Activated naive CD4-positive, alpha-beta T cell treated with anti-CD3 and anti-CD28 coated beads for 36 hours (primary cell): ENCODE data around the gene LCN12. TPM values are rescaled to one million over a fixed set of nuclear protein-coding genes. Genes with fewer than 3 reads are reported as not detected.

Experiments used
- CTCF ChIA-PET: fragments of 350-600 bp; sonication (Branson Sonifier 250); formaldehyde crosslinking; loops from one replicate; lab custom pipeline; 2021; ENCODE audit warnings: antibody characterized with exemption; lab: Charles Lee
- DNase-seq: peaks from one replicate; pipeline ENCODE4 v3.0.0-alpha.2; 2020
- H3K27ac Mint-ChIP-seq: one replicate; pipeline ENCODE4 v1.8.0; 2021; ENCODE audit warnings: mild to moderate bottlenecking, mixed read lengths
- H3K27me3 Mint-ChIP-seq: one replicate; pipeline ENCODE4 v1.8.0; 2021; ENCODE audit warnings: low read depth, mixed read lengths
- H3K36me3 Mint-ChIP-seq: one replicate; pipeline ENCODE4 v1.8.0; 2021; ENCODE audit warnings: low read depth, mixed read lengths
- H3K4me1 Mint-ChIP-seq: one replicate; pipeline ENCODE4 v1.8.0; 2021; ENCODE audit warnings: low read depth, mixed read lengths
- H3K4me3 Mint-ChIP-seq: one replicate; pipeline ENCODE4 v1.8.0; 2021; ENCODE audit warnings: mild to moderate bottlenecking, moderate library complexity, mixed read lengths
- H3K9me3 Mint-ChIP-seq: one replicate; pipeline ENCODE4 v1.8.0; 2021; ENCODE audit warnings: mixed read lengths
- intact Hi-C: fragments of 100-400 bp; cut with micrococcal nuclease; formaldehyde crosslinking; loops from one replicate; pipeline ENCODE4 v1.15.1; 2023
- total RNA-seq, 2 experiments: library from RNA; stranded (reverse); gene quantifications; one replicate each; pipeline ENCODE4 v1.2.3, GENCODE V29; 2021

The LCN12 gene
- total RNA-seq, 2 experiments from 2014 or later, result 1.1 to 1.9 TPM

DNA sequence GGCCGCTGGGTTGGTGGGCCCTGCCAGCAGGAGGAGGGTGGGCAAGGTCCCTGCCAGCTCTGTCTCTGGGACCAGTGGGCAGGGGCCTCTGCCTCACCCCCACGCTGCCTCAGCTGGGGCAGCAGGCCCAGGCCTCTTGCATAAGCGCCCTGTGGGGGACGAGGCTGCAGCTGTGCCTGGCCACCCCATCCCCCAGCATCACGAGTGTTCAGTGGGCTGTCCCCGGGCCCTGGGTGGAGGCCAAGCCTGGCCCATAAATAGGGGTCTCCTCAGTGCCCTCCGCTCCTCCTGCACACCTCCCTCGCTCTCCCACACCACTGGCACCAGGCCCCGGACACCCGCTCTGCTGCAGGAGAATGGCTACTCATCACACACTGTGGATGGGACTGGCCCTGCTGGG, 25.1 kb downstream of the LCN12 start, which contains the start of gene PTGDS:
PTGDS (plus strand) TSS at position 282 of the 400 bp plus-strand sequence; CDS start at position 357, 75 bp downstream.
- peaks cover 14% of the 10 kb centered on the region for H3K4me1 Mint-ChIP-seq
- intact Hi-C loops, result no loop called here
- no peak for DNase-seq
- no peaks in the 10 kb centered on the region for H3K36me3 Mint-ChIP-seq
- H3K27me3 Mint-ChIP-seq, result peaks cover 3% of the 10 kb centered on the region
- CTCF ChIA-PET, result no interaction called here
- H3K4me3 Mint-ChIP-seq, result no peak within 1 kb of the TSS
- no peak within 1 kb of the TSS for H3K27ac Mint-ChIP-seq
- no peaks in the 10 kb centered on the region for H3K9me3 Mint-ChIP-seq

DNA sequence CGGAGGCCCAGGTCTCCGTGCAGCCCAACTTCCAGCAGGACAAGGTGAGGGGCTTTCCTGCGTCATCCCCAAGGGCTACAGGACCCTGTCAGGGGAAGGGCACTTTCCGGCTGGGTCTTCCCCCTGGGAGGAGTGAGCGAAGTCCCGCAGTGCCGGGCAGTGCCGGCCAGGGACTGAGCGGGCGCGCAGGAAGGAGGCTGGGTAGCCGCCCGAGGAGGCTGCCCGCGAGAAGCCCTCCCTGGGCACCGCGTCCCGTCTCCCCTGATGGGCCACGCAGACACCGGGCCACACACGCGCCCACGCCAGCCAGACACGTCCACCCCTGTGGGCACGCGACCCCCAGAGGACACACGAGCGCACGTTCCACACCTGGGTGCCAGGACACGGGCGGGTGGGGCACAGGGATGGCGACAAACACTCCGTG, 25.6 kb downstream of the LCN12 start:
- CTCF ChIA-PET, result interaction anchor here (1.1 kb wide), 1 partner anchor 57 kb away, joined by 4 read pairs; no protein-coding TSS in a partner anchor
- peaks cover 3% of the 10 kb centered on the region for H3K27me3 Mint-ChIP-seq
- H3K9me3 Mint-ChIP-seq, result no peaks in the 10 kb centered on the region
- H3K36me3 Mint-ChIP-seq, result no peaks in the 10 kb centered on the region
- peaks cover 14% of the 10 kb centered on the region for H3K4me1 Mint-ChIP-seq
- DNase-seq, result no peak
- intact Hi-C loops, result no loop called here
- H3K4me3 Mint-ChIP-seq, result no peak overlapping the region
- H3K27ac Mint-ChIP-seq, result no peak overlapping the region

DNA sequence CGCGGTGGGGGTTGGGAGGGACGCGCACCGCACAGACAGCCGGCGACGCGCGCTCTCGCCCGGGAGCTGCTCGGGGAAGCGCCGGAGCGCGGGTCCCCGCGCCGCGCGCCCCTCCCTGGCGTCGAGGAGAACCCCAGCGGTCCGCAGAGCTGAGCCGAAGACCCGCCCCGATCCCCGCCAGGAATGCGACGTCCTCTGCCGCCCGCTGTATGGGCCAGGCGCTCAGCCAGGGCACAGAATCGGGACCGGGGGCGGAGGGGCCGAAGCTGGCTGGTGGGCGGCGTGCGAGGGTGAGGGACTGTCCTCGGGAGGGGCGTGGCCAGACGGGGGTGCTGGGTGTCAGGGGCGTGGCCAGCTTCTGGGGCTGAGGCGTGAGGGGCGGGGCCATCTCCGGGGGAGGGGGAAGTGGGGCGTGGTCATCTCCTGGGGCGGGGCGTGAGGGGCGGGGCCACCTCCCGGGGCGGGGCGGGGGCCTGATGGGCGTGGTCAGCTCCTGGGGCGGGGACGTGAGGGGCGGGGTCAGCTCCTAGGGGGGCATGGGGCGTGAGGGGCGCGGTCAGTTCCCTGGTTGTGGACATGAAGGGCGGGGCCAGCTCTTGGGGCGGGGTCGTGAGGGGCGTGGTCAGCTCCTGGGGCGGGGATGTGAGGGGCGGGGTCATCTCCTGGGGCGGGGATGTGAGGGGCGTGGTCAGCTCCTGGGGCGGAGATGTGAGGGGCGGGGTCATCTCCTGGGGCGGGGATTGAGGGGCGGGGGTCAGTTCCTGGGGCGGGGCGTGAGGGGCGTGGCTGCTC, 26.2 kb downstream of the LCN12 start:
- peak; percentile 66 for DNase-seq
- Mint-ChIP-seq H3K9me3 (no peaks in the 10 kb centered on the region), H3K27me3 (peaks cover 7% of the 10 kb centered on the region), H3K4me1 (peaks cover 14% of the 10 kb centered on the region), H3K4me3 (no peak overlapping the region), H3K36me3 (no peaks in the 10 kb centered on the region), H3K27ac (no peak overlapping the region)
- intact Hi-C loops, result no loop called here
- CTCF ChIA-PET, result interaction anchor here (0.6 to 1.1 kb wide), 2 partner anchors 10 to 57 kb away, joined by 3 to 4 read pairs; no protein-coding TSS in a partner anchor

DNA sequence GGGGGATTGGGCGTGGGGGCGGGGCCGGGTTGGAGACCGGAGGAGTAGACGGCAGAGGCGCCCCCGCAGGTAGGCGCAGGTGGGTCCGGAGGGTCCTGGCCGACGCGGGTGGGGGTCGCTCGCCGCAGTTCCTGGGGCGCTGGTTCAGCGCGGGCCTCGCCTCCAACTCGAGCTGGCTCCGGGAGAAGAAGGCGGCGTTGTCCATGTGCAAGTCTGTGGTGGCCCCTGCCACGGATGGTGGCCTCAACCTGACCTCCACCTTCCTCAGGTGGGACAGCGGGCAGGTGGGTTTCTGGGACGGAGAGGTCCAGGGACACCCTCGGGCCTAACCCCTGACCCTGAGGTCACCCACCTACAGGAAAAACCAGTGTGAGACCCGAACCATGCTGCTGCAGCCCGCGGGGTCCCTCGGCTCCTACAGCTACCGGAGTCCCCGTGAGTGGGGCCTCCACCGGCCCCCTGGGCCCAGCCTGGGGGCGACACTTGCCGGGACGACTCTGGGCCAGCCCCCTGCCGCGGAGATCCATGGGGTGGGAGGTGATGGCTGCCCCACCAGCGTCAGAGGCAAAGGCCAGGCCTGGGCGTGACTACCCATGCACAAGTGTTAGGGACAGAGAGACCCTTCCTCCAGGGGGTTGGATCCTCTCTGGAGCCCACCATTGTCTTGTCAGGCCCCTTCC, 26.9 kb downstream of the LCN12 start:
- intact Hi-C loops, result no loop called here
- H3K36me3 Mint-ChIP-seq, result no peaks in the 10 kb centered on the region

DNA sequence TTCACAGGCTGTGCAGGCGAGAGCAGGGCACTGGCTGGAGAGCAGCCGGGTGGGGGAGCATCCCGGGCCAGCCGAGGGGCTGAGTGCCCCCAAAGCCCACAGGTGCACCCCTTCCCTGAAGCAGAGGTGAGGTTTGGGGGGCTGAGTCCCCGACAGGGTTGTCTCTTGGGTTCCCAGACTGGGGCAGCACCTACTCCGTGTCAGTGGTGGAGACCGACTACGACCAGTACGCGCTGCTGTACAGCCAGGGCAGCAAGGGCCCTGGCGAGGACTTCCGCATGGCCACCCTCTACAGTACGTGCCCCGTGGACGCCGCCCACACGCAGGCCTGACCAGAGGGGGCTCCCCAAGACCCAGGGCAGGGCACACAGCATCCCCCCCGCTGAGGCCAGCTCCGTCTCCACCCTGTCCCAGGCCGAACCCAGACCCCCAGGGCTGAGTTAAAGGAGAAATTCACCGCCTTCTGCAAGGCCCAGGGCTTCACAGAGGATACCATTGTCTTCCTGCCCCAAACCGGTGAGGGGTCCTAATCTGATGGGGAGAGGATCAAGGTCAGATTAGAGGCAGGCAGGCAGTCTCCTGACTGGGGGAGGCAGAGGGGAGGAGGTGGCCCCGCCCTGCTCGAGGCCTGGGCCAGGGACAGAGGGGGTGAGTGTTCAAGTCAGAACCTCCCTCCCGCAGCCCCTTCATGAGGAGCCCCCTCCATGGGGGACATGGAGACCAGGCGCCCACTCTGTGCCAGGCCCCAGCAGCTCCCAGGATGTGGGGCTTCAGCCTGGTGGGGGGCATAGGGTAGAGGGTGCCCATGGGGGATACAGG, 27.9 kb downstream of the LCN12 start:
- Mint-ChIP-seq H3K4me3 (no peak overlapping the region), H3K4me1 (peaks cover 13% of the 10 kb centered on the region), H3K36me3 (no peaks in the 10 kb centered on the region), H3K27me3 (peaks cover 15% of the 10 kb centered on the region), H3K9me3 (no peaks in the 10 kb centered on the region), H3K27ac (no peak overlapping the region)
- intact Hi-C loops, result no loop called here
- DNase-seq, result no peak
- CTCF ChIA-PET, result interaction anchor here (1.3 kb wide), 1 partner anchor 49 kb away, joined by 3 read pairs; no protein-coding TSS in a partner anchor

More for the DNA sequence above, 26.9 kb downstream of the LCN12 start:
- Mint-ChIP-seq H3K27ac (no peak overlapping the region), H3K4me3 (no peak overlapping the region), H3K27me3 (peaks cover 12% of the 10 kb centered on the region), H3K9me3 (no peaks in the 10 kb centered on the region), H3K4me1 (peaks cover 14% of the 10 kb centered on the region)
- CTCF ChIA-PET, result interaction anchor here (1.1 kb wide), 1 partner anchor 56 kb away, joined by 4 read pairs; no protein-coding TSS in a partner anchor
- DNase-seq, result peak; percentile 30

DNA sequence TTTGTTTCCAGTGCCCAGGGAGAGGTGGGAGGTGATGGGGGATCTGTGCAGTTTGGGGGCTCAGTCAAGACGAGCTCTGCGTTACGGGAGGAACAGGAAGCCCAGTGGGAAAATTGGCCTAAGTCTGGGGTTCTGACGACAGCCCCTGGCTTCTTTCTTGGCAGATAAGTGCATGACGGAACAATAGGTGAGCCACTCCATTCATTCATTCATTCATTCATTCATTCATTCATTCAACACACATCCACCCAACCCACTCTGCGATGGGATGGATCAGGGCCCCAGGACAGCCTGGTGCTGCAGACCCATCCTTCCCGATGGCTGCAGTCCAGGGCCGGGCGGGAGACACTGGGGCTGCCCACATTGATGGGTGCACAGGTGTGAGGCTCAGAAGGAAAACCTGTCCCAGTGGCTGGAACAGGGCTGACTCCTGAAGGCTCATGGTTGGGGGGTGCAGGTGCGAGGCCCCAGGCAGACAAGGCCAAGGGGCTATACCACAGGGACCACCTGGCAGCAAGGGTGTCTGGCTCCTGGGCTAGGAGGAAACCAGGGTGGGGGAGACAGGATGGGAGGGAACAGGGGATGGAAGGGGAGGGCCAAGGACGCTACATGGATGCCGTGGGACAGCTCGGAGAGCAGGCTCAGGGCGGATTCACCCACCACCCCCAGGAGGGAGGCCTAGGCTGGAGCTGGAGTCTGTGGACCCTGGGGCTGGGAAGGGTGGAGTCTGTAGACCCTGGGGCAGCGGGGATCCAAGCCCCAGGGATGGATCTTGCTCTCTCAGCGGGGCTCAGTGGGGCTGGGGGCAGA, 28.8 kb downstream of the LCN12 start:
- Mint-ChIP-seq H3K4me3 (no peak overlapping the region), H3K9me3 (no peaks in the 10 kb centered on the region), H3K36me3 (no peaks in the 10 kb centered on the region), H3K4me1 (peaks cover 7% of the 10 kb centered on the region), H3K27ac (no peak overlapping the region), H3K27me3 (peaks cover 15% of the 10 kb centered on the region)
- intact Hi-C loops, result no loop called here
- DNase-seq, result no peak
- CTCF ChIA-PET, result interaction anchor here (0.5 to 1.3 kb wide), 3 partner anchors 48 to 306 kb away, joined by 3 to 5 read pairs (median 3); partner anchors contain the start of gene AJM1

DNA sequence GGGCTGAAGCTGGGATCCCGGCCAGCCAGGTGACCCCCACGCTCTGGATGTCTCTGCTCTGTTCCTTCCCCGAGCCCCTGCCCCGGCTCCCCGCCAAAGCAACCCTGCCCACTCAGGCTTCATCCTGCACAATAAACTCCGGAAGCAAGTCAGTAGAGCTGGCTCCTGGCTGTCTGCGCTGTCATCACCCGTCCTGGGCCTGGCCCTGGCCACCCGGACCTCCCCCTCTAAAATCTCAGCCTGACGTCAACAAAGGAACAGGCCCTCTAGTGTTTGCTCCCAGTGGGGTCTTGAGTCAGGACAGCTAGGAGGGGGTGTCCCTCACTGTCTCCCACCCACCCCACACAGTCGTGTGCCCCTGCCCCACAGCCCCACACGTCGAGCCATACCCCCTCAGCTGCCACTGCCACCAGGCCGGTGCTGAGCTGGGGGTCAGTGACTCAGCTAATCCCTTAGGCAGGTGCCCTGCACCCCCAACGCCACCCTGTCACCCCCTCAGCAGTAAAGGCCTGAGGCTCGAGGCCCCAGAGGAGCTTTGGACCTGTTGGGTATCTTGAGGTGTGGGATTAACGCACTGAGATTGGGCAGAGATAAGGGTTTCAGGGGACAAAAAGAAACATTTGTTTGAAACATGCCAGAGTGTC, 29.6 kb downstream of the LCN12 start:
- no peak overlapping the region for H3K27ac Mint-ChIP-seq
- intact Hi-C loops, result no loop called here
- no peak for DNase-seq
- no peaks in the 10 kb centered on the region for H3K36me3 Mint-ChIP-seq
- no peak overlapping the region for H3K4me3 Mint-ChIP-seq
- CTCF ChIA-PET, result no interaction called here
- H3K4me1 Mint-ChIP-seq, result peaks cover 2% of the 10 kb centered on the region
- H3K27me3 Mint-ChIP-seq, result peaks cover 19% of the 10 kb centered on the region
- H3K9me3 Mint-ChIP-seq, result no peaks in the 10 kb centered on the region

DNA sequence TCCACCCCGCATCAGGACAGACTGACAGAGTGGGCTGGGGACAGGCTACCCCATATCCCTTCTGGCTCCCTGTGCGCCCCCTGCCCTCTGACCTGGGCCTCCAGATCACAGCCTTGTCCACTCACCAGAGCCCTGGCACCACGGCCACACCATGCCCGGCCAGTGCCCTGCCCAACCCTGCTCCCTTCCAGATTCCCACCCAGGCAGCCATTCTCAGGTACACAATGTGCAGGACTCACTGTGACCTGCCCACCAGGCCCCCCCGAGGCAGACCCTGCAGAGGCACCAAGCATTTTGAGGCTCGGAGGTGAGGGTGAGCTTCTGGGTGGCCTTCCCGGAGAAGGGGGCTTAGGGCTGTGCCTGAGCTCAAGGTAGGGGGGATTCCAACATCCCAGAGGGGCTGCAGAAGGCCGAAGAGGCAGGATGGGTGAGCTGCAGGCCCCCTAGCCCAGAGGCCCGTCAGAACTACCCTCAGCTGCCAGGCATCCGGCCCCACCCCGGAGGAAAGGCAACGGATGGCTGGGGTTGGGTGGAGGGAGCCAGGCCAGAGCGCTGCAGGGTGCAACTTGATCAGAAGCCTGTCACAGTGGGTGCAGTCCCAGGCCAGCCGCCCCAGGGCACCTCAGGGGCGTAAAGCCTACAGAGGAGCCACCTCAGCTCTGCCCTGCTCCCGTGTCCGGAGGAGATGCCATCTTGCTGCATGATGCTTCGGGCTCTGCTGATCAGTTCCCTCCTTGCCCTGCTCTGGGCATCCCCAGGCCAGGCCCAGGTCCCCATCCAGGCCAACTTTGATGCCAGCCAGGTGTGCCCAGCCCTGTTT, 30.4 kb downstream of the LCN12 start, which contains the start of gene LCNL1:
LCNL1 (plus strand) TSS at position 762 of the 820 bp plus-strand sequence. CDS start 594 bp downstream, outside the sequence.
- Mint-ChIP-seq H3K9me3 (no peaks in the 10 kb centered on the region), H3K27me3 (peaks cover 21% of the 10 kb centered on the region), H3K4me1 (peaks cover 1% of the 10 kb centered on the region), H3K27ac (no peak within 1 kb of the TSS), H3K4me3 (no peak within 1 kb of the TSS), H3K36me3 (no peaks in the 10 kb centered on the region)
- CTCF ChIA-PET, result no interaction called here
- intact Hi-C loops, result no loop called here
- DNase-seq, result no peak

DNA sequence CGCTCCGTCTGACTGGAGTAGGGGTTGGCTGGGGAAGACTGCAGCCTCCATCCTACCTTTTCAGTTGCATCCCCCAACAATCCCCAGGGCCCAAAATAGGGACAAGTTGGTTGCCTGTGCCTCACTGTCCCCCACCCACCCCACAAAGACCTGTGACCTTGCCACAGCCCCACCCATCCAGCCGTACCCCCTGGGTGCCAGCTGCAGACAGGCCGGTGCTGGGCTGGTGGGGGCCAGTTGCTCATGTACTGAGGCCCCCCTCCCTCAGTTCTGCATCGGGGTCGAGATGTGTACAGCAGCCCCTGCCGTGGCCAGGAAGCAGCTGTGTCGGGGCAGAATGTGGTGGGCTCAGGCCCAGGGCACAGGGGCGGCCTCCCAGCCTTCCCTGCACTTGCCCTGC, 31.1 kb downstream of the LCN12 start:
- Mint-ChIP-seq H3K27me3 (peaks cover 21% of the 10 kb centered on the region), H3K9me3 (no peaks in the 10 kb centered on the region), H3K4me3 (no peak overlapping the region), H3K27ac (no peak overlapping the region), H3K36me3 (no peaks in the 10 kb centered on the region), H3K4me1 (no peaks in the 10 kb centered on the region)
- intact Hi-C loops, result no loop called here
- no peak for DNase-seq
- CTCF ChIA-PET, result no interaction called here

DNA sequence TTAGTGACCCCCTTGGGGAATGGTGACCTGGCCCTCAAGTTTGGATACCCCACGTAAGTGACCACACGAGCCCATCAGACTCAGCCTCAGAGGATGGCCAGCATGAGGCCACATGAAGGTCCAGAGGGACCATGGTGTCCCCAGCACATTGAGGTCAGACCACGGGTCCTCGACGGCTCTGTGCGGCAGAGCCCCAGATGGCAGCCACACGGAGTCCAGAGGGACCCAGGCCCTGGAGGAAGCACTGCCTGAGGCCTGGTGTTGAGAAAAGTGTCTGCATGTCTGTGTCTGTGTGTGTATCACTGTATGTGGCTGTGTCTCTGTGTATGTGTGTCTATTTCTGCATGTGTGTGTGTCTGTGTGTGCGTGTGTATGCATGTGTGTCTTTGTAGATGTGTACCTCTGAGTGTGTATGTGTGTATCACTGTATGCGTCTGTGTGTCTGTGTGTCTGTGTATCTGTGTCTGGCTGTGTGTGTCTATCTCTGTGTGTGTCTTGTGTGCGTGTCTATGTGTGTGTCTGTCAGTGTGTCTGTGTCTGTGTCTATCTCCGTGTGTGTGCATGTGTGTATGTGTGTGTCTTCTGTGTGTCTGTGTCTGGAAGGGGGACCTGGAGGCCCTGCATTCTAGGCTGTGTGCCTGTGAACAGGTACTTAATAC, 31.7 kb downstream of the LCN12 start:
- no peaks in the 10 kb centered on the region for H3K36me3 Mint-ChIP-seq
- no peak overlapping the region for H3K27ac Mint-ChIP-seq
- peaks cover 21% of the 10 kb centered on the region for H3K27me3 Mint-ChIP-seq
- no peak overlapping the region for H3K4me3 Mint-ChIP-seq
- CTCF ChIA-PET, result no interaction called here
- no peaks in the 10 kb centered on the region for H3K9me3 Mint-ChIP-seq
- H3K4me1 Mint-ChIP-seq, result no peaks in the 10 kb centered on the region
- intact Hi-C loops, result no loop called here
- DNase-seq, result no peak
